DND-41 (cell line): ENCODE results near the gene DLX5.

Experiments used
- CTCF ChIP-seq: IDR thresholded peaks from 2 replicates; pipeline ENCODE4 v1.5.1; 2012; ENCODE audit warnings: borderline replicate concordance, low read length, moderate library complexity, mild to moderate bottlenecking; ENCODE audit not compliant: poor library complexity, severe bottlenecking; ENCODE audit errors: extremely low read depth
- EZH2 ChIP-seq: IDR thresholded peaks from 3 replicates; pipeline ENCODE4 v1.6.1; 2012; ENCODE audit warnings: borderline replicate concordance, low read depth, mild to moderate bottlenecking, moderate library complexity, low read length, inconsistent platforms; ENCODE audit not compliant: severe bottlenecking

GRCh38 chr7:96977445-96977844 is 47.2 kb downstream of the DLX5 start:
- no peak for TF ChIP-seq CTCF
- no peak for TF ChIP-seq EZH2
